ENCODE measurements around the gene GANC. TPM values are rescaled to one million over a fixed set of nuclear protein-coding genes. Genes with fewer than 3 reads are reported as not detected.
"Not testable (repeated sequence)": the region's sequence is repeated elsewhere in the genome, so short reads cannot be mapped to it uniquely, and the experiment has no call there.

The GANC gene
- total and polyA plus RNA-seq, 7 experiments from 2014 or later: 14.0 to 57.2 (median 40.7) TPM

- peaks cover 0 to 15% (median 5%) of the 10 kb centered on the region in 3 experiments for H3K36me3 ChIP-seq (ENCODE audit: control insufficient read depth in 2 of 3, insufficient read depth in 3 of 3, low read length in 3 of 3)
- H3K27me3 ChIP-seq (ENCODE audit: control insufficient read depth in 2 of 2, insufficient read depth in 2 of 2, low read length in 2 of 2): no peaks in the 10 kb centered on the region
- no peak overlapping the region for H3K4me3 ChIP-seq (ENCODE audit: low read length)
- ChIA-PET CTCF (no interaction called here), POLR2A (no interaction called here)
- peaks cover 0 to 3% (median 3%) of the 10 kb centered on the region in 3 experiments for H3K9me3 ChIP-seq (ENCODE audit: control insufficient read depth in 2 of 3, low read length in 3 of 3)
- intact Hi-C loops (cut with micrococcal nuclease): no loop called here
- ATAC-seq: no peak
- no peaks in the 10 kb centered on the region for H3K4me1 ChIP-seq (ENCODE audit: control insufficient read depth in 2 of 2, insufficient read depth in 2 of 2, low read length in 2 of 2)
- no peak overlapping the region for H3K27ac Mint-ChIP-seq
- no peak for DNase-seq
- H3K36me3 Mint-ChIP-seq: peaks cover 15 to 70% (median 54%) of the 10 kb centered on the region in 5 donors
- no peaks in the 10 kb centered on the region for H3K4me1 Mint-ChIP-seq
- no peak overlapping the region for H3K4me3 Mint-ChIP-seq
- no peak overlapping the region for H3K27ac ChIP-seq (ENCODE audit: low read depth, low read length)
- no peaks in the 10 kb centered on the region for H3K27me3 Mint-ChIP-seq
- peaks cover 0 to 13% (median 5%) of the 10 kb centered on the region in 11 donors for H3K9me3 Mint-ChIP-seq
Measured at GRCh38 chr15:42329992-42330391, 57.0 kb downstream of the GANC start.

DNA sequence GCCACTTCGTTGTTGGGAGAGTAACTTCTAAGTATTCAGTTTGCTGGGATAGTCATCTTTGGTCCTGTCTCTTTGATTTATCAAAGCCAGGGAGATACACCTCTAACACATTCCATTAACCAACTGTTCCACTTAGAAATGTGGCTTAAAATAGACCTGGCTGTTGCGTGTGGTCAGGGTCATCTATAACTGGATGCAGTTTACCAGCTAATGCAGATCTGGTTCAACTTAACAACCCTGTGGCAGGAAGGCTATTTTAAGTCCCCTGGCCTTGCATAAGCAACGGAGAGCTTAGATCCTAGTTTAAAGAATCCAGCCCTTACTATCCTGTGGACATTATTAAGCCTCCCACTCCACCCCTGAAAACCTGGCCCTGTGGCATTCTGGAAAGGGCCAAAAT lies 58.2 kb downstream of the GANC start:
- intact Hi-C loops (cut with micrococcal nuclease): no loop called here
- ChIA-PET CTCF (no interaction called here), POLR2A (no interaction called here)
- Mint-ChIP-seq H3K4me1 (no peaks in the 10 kb centered on the region), H3K9me3 (peaks cover 0 to 21% (median 14%) of the 10 kb centered on the region in 11 donors), H3K36me3 (peaks cover 20 to 68% (median 59%) of the 10 kb centered on the region in 5 donors), H3K27ac (no peak overlapping the region), H3K27me3 (no peaks in the 10 kb centered on the region), H3K4me3 (no peak overlapping the region)
- peaks cover 0 to 6% (median 4%) of the 10 kb centered on the region in 3 experiments for H3K9me3 ChIP-seq (ENCODE audit: control insufficient read depth in 2 of 3, low read length in 3 of 3)
- H3K4me3 ChIP-seq (ENCODE audit: low read length): no peak overlapping the region
- no peaks in the 10 kb centered on the region for H3K4me1 ChIP-seq (ENCODE audit: control insufficient read depth in 2 of 2, insufficient read depth in 2 of 2, low read length in 2 of 2)
- peaks cover 0 to 7% (median 5%) of the 10 kb centered on the region in 3 experiments for H3K36me3 ChIP-seq (ENCODE audit: control insufficient read depth in 2 of 3, insufficient read depth in 3 of 3, low read length in 3 of 3)
- H3K27ac ChIP-seq (ENCODE audit: low read depth, low read length): no peak overlapping the region
- DNase-seq (no peak), ATAC-seq (no peak)
- no peaks in the 10 kb centered on the region for H3K27me3 ChIP-seq (ENCODE audit: control insufficient read depth in 2 of 2, insufficient read depth in 2 of 2, low read length in 2 of 2)

DNA sequence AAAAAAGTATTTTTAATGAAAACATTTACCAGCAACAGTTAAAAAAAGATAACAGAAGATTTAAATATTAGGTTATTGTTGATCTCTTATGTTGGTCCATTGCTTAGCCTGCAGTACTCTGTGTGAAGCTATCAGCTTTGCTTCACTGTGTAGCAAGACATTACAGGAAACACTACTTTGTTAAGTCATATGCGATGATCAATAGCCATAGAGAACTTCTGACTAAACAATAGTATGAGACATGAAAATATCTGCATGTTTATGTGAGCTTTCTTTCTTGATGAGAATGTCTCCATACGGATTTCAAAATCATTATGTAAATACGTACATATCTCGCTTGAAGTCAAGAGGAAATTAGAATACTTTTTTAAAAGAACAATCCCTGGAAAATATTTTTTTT lies 59.3 kb downstream of the GANC start:
- Mint-ChIP-seq H3K9me3 (peaks cover 0 to 28% (median 18%) of the 10 kb centered on the region in 11 donors), H3K4me3 (no peak overlapping the region), H3K27me3 (no peaks in the 10 kb centered on the region), H3K4me1 (no peaks in the 10 kb centered on the region), H3K36me3 (peaks cover 20 to 65% (median 48%) of the 10 kb centered on the region in 5 donors), H3K27ac (no peak overlapping the region)
- intact Hi-C loops (cut with micrococcal nuclease): no loop called here
- ChIA-PET POLR2A (no interaction called here), CTCF (no interaction called here)
- Histone ChIP-seq H3K4me1 (ENCODE audit: control insufficient read depth in 2 of 2, insufficient read depth in 2 of 2, low read length in 2 of 2) (no peaks in the 10 kb centered on the region), H3K4me3 (ENCODE audit: low read length) (no peak overlapping the region), H3K9me3 (ENCODE audit: control insufficient read depth in 2 of 3, low read length in 3 of 3) (peaks cover 0 to 6% (median 4%) of the 10 kb centered on the region in 3 experiments), H3K27me3 (ENCODE audit: control insufficient read depth in 2 of 2, insufficient read depth in 2 of 2, low read length in 2 of 2) (no peaks in the 10 kb centered on the region), H3K36me3 (ENCODE audit: control insufficient read depth in 2 of 3, insufficient read depth in 3 of 3, low read length in 3 of 3) (peaks cover 0 to 5% (median under 1%) of the 10 kb centered on the region in 3 experiments), H3K27ac (ENCODE audit: low read depth, low read length) (no peak overlapping the region)
- DNase-seq (no peak), ATAC-seq (no peak)

GRCh38 chr15:42335074-42335473 lies 62.1 kb downstream of the GANC start:
- Mint-ChIP-seq H3K9me3 (peaks cover 0 to 28% (median 18%) of the 10 kb centered on the region in 11 donors), H3K4me1 (peaks cover 0 to 1% (median 0%) of the 10 kb centered on the region in 7 donors), H3K27me3 (no peaks in the 10 kb centered on the region), H3K36me3 (peaks cover 15 to 59% (median 32%) of the 10 kb centered on the region in 5 donors), H3K4me3 (no peak overlapping the region), H3K27ac (no peak overlapping the region)
- ChIA-PET POLR2A (no interaction called here), CTCF (no interaction called here)
- no peak for ATAC-seq
- H3K9me3 ChIP-seq (ENCODE audit: control insufficient read depth in 2 of 3, low read length in 3 of 3): peaks cover 0 to 6% (median 4%) of the 10 kb centered on the region in 3 experiments
- intact Hi-C loops (cut with micrococcal nuclease): no loop called here
- no peaks in the 10 kb centered on the region for H3K36me3 ChIP-seq (ENCODE audit: control insufficient read depth in 2 of 3, insufficient read depth in 3 of 3, low read length in 3 of 3)
- no peaks in the 10 kb centered on the region for H3K27me3 ChIP-seq (ENCODE audit: control insufficient read depth in 2 of 2, insufficient read depth in 2 of 2, low read length in 2 of 2)
- DNase-seq: no peak
- H3K4me1 ChIP-seq (ENCODE audit: control insufficient read depth in 2 of 2, insufficient read depth in 2 of 2, low read length in 2 of 2): no peaks in the 10 kb centered on the region
- H3K27ac ChIP-seq (ENCODE audit: low read depth, low read length): no peak overlapping the region
- H3K4me3 ChIP-seq (ENCODE audit: low read length): no peak overlapping the region

DNA sequence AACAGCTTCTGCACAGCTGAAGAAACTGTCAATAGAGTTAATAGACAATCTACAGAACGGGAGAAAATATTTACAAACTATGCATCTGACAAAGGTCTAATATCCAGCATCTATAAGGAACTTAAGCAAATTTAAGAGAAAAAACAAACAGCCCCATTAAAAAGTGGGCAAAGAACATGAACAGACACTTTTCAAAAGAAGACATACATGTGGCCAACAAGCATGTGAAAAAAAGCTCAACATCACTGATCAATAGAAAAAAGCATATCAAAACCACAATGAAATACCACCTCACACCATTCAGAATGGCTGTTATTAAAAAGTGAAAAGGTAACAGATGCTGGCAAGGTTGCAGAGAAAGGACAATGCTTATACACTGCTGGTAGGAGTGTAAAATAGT lies 63.6 kb downstream of the GANC start:
- H3K4me1 Mint-ChIP-seq; H3K36me3 ChIP-seq (ENCODE audit: control insufficient read depth in 2 of 3, insufficient read depth in 3 of 3, low read length in 3 of 3); DNase-seq; ATAC-seq; H3K4me1 ChIP-seq (ENCODE audit: control insufficient read depth in 2 of 2, insufficient read depth in 2 of 2, low read length in 2 of 2); H3K27ac ChIP-seq (ENCODE audit: low read depth, low read length); H3K4me3 Mint-ChIP-seq; H3K27ac Mint-ChIP-seq; H3K27me3 Mint-ChIP-seq; POLR2A ChIA-PET; H3K27me3 ChIP-seq (ENCODE audit: control insufficient read depth in 2 of 2, insufficient read depth in 2 of 2, low read length in 2 of 2); CTCF ChIA-PET; intact Hi-C loops (cut with micrococcal nuclease); H3K9me3 ChIP-seq (ENCODE audit: control insufficient read depth in 2 of 3, low read length in 3 of 3); H3K4me3 ChIP-seq (ENCODE audit: low read length): not testable (repeated sequence)
- Mint-ChIP-seq H3K36me3 (peaks cover 15 to 44% (median 29%) of the 10 kb centered on the region in 5 donors), H3K9me3 (peaks cover 0 to 28% (median 18%) of the 10 kb centered on the region in 11 donors)

GRCh38 chr15:42337104-42337503 lies 64.1 kb downstream of the GANC start:
- DNase-seq, POLR2A ChIA-PET: not testable (repeated sequence)

DNA sequence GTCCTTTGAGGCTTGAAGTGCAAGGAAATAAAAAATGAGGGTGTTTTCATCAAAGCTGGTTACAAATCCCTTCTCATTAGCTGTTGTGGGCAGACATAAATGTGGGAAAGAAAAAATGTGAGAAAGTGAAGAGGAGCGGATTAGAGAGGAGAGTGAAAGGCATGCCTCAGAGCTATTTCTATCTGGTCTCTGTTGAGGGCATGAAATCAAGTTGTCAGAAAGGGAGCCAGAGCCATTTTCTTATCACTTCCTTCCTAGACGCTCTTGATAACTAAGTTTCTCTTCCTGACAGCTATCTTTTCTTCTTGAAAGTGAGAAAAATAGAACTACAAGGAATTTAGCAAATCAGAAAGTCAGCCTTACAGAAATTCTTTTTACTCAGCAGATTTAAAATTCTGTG lies 65.5 kb downstream of the GANC start:
- DNase-seq: no peak
- intact Hi-C loops (cut with micrococcal nuclease): no loop called here
- Histone ChIP-seq H3K9me3 (ENCODE audit: control insufficient read depth in 2 of 3, low read length in 3 of 3) (peaks cover 0 to 6% (median 4%) of the 10 kb centered on the region in 3 experiments), H3K4me1 (ENCODE audit: control insufficient read depth in 2 of 2, insufficient read depth in 2 of 2, low read length in 2 of 2) (no peaks in the 10 kb centered on the region), H3K36me3 (ENCODE audit: control insufficient read depth in 2 of 3, insufficient read depth in 3 of 3, low read length in 3 of 3) (peaks cover 0 to 12% (median 0%) of the 10 kb centered on the region in 3 experiments), H3K27me3 (ENCODE audit: control insufficient read depth in 2 of 2, insufficient read depth in 2 of 2, low read length in 2 of 2) (no peaks in the 10 kb centered on the region), H3K27ac (ENCODE audit: low read depth, low read length) (no peak overlapping the region), H3K4me3 (ENCODE audit: low read length) (no peak overlapping the region)
- Mint-ChIP-seq H3K4me3 (no peak overlapping the region), H3K9me3 (peaks cover 0 to 26% (median 18%) of the 10 kb centered on the region in 11 donors), H3K36me3 (peaks cover 19 to 48% (median 29%) of the 10 kb centered on the region in 5 donors), H3K4me1 (peaks cover 0 to 1% (median 0%) of the 10 kb centered on the region in 7 donors), H3K27me3 (no peaks in the 10 kb centered on the region), H3K27ac (peak overlapping the region in 1 of 9 donors; percentile 41)
- ChIA-PET CTCF (no interaction called here), POLR2A (no interaction called here)
- ATAC-seq: no peak

More at GRCh38 chr15:42337104-42337503, 64.1 kb downstream of the GANC start:
- ATAC-seq; H3K36me3 ChIP-seq (ENCODE audit: control insufficient read depth in 2 of 3, insufficient read depth in 3 of 3, low read length in 3 of 3); H3K4me1 Mint-ChIP-seq; H3K4me1 ChIP-seq (ENCODE audit: control insufficient read depth in 2 of 2, insufficient read depth in 2 of 2, low read length in 2 of 2); H3K27me3 Mint-ChIP-seq; CTCF ChIA-PET; H3K9me3 ChIP-seq (ENCODE audit: control insufficient read depth in 2 of 3, low read length in 3 of 3); H3K27ac ChIP-seq (ENCODE audit: low read depth, low read length); H3K4me3 Mint-ChIP-seq; intact Hi-C loops (cut with micrococcal nuclease); H3K27me3 ChIP-seq (ENCODE audit: control insufficient read depth in 2 of 2, insufficient read depth in 2 of 2, low read length in 2 of 2); H3K4me3 ChIP-seq (ENCODE audit: low read length): not testable (repeated sequence)
- Mint-ChIP-seq H3K9me3 (peaks cover 0 to 28% (median 18%) of the 10 kb centered on the region in 11 donors), H3K36me3 (peaks cover 15 to 44% (median 29%) of the 10 kb centered on the region in 5 donors), H3K27ac (peak overlapping the region in 1 of 9 donors; percentile 2)
